Activated naive CD4-positive, alpha-beta T cell treated with Interleukin-2 at 50 U/mL for 16 hours (primary cell): ENCODE results near the gene DNPH1.

ENCODE experiments used
- DNase-seq: peaks from one replicate; pipeline ENCODE4 v3.0.0-alpha.2; 2020

Gene DNPH1

GRCh38 chr6:43263314-43264178 lies 34.3 kb upstream of the DNPH1 start:
- DNase-seq = peak; percentile 78

GRCh38 chr6:43262780-43263313 lies 33.6 kb upstream of the DNPH1 start:
- no peak for DNase-seq

GRCh38 chr6:43262000-43262779 lies 32.9 kb upstream of the DNPH1 start:
- no peak for DNase-seq

DNA sequence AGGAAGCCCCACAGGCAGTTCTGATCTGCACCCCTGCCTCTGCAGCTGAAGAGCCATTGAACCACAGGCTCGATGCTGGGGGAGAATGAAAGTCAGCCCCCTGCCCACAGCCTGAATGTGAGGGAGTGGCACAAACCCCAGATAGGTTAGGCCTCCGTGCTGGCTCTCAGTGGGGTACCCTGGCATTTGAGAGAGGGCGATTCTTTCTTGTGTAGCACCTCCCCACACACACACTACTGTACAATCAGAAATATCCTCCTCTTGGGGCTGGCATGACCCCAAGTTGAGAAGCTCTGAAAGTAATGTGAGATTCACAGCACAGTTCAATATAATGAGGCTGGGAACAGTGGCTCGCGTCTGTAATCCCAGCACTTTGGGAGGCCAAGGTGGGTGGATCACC lies 31.9 kb upstream of the DNPH1 start:
- DNase-seq = no peak

- no peak for DNase-seq
Observed at GRCh38 chr6:43260791-43261190, 31.5 kb upstream of the DNPH1 start.

GRCh38 chr6:43258807-43259686 lies 29.8 kb upstream of the DNPH1 start:
- DNase-seq = no peak

GRCh38 chr6:43258180-43258579 lies 28.9 kb upstream of the DNPH1 start:
- no peak for DNase-seq

- DNase-seq = peak; percentile 12
Observed at GRCh38 chr6:43257367-43258145, 28.3 kb upstream of the DNPH1 start.

DNA sequence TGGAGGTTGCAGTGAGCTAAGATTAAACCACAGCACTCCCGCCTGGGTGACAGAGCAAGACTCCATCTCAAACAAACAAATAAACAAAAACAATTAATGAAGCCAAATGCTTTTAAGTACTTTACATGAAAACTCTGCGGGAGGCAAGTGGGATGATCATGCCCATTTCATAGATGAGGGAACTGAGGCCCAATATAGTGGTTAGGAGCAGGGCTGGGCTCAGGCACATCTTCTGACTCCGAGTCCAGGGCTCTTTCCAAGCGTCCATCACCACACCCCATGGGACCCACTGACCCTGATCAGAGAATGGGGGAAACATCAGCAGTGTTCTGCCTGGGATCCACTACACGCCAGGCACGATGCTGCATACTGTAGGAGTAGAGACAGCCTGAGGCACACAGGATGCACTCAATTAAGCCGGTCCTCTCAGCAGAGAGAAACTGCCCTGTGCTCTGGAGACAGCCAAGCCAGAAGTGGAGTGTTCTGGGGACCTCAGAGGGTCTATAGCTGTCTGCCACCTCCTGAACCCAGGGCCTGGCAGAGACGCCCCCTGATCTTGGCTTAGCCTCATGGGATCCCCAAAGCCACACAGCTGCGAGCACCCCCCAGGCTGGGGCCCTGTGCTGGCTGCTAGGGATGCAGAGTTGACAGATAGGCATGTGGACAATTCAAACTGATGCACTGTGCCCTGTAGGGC lies 27.5 kb upstream of the DNPH1 start:
- no peak for DNase-seq

DNA sequence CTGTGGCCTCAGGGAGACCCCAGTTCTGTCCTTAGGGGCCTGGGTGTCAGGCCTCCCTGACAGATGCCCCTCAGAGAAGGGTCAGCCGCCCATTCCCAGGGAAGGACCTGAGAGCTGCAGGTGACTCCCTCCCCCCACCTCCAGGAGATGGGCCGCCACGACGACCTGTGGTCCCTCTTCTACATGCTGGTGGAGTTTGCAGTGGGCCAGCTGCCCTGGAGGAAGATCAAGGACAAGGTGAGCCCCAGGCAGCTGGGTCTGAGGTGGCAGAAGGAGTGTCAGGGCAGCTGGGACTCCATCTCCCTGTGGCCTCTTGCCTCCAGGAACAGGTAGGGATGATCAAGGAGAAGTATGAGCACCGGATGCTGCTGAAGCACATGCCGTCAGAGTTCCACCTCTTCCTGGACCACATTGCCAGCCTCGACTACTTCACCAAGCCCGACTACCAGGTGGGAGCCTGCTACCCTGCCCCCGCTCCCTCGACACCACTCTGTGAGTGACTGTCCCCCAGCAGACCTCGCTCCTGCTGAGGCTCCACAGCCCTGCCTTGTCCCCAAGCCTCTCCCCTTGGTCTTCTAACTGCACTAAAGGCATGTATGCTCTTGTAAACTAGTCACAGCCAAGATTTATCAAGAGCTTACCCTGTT lies 26.2 kb upstream of the DNPH1 start:
- no peak for DNase-seq

GRCh38 chr6:43254846-43255245 lies 25.6 kb upstream of the DNPH1 start:
- no peak for DNase-seq

DNA sequence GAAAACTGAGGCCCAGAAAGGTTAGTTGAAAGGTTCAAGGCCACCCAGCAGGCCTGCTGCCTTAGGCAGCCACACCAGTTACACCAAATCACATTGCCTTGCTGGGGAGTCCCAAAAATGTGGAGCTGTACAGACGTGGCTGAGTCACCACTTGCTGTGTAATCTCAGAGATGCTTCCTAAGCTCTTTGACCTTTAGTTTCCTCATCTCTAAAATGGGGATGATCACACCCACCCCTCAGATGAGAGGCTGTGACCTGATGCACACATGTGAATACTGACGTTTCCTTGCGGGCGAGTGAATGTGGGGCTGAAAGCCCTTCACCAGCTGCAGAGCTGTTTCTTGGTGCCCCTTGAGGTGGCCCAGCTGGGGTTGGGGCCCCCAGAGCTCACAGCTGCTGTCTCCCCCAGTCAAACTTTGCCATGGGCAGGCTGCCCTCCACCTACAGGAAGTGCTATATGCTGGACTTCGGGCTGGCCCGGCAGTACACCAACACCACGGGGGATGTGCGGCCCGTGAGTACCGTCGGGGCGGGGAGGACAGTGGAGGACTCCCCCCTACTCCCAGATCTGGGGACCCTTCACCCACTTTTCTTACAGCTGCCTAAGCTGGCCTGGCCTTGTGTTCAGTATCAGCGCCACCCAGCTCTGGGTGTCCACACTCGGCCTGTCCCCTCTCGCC lies 25.0 kb upstream of the DNPH1 start:
- no peak for DNase-seq

- DNase-seq = no peak
Observed at GRCh38 chr6:43253401-43253800, 24.1 kb upstream of the DNPH1 start.

GRCh38 chr6:43250992-43251373 lies 21.7 kb upstream of the DNPH1 start:
- DNase-seq = no peak

DNA sequence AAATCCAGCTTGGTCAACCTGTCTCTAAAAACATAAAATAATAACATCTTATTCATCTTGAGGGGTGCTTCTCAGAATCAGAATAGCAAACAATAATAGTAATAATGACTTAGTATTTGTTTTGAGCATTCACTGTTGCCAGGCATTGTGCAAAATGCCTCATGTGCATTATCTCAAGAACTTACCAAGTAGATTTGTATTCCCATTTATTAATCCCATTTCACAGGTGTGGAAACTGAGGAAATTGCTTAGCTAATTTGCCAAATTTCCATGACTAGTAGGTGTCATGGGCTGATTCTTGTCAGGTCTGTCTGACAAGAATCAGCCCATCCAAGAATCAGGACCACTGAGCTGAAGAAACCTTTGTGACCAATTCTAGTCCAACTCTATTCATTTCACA lies 19.5 kb upstream of the DNPH1 start:
- no peak for DNase-seq

- no peak for DNase-seq
Observed at GRCh38 chr6:43248101-43248500, 18.8 kb upstream of the DNPH1 start.

- DNase-seq = peak; percentile 86
Observed at GRCh38 chr6:43247114-43247999, 18.1 kb upstream of the DNPH1 start.

DNA sequence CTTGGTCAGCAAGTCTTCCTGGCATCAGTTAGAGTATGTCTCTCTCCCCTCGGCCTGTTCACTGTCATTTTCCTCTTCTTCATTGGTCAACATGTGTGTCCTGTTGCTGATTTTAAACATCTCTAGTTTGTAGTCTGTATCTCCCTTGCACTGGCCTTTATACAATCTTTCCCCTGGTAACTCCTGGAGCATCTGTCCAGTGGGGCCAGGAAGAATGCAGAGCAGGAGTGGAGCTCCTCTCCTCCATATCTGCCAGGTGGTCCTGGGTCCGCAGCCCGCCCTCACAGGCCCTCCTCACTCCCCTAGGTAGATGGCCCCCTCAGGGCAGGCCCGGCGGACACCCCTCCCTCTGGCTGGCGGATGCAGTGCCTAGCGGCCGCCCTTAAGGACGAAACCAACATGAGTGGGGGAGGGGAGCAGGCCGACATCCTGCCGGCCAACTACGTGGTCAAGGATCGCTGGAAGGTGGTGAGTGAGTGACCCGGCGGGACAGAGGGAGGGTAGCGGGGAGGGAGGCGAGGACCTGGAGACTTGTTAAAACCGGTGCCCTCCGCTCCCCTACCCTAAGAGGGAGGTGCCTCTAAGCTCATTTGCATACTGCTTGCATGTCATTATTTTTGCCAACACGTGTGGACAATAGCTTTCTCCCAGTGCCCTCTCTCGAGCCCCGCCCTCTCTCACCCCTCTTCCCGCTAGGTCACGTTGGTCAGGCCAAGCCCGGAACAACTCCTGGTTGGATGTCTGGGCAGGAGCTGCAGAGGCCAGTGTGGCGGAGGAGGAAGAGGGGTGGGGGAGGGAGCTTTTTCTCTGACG lies 17.2 kb upstream of the DNPH1 start:
- no peak for DNase-seq
